Hepatocyte (in vitro differentiated cells): Measurements from ENCODE around the gene COPZ2. TPM values are rescaled to one million over a fixed set of nuclear protein-coding genes. Genes with fewer than 3 reads are reported as not detected.

Source experiments
- DNase-seq: peaks from one replicate; pipeline ENCODE4 v3.0.0-alpha.2; 2016; ENCODE audit warnings: low spot score
- H2AFZ ChIP-seq: fragments of 200-600 bp; sonication (generic); 2 replicates; pipeline ENCODE4 v1.6.0; 2016; ENCODE audit warnings: antibody characterized with exemption, mild to moderate bottlenecking
- H3K27ac ChIP-seq: fragments of 200-600 bp; sonication (generic); 2 replicates; pipeline ENCODE4 v1.5.1; 2016; ENCODE audit warnings: mild to moderate bottlenecking
- H3K27me3 ChIP-seq: fragments of 200-600 bp; sonication (generic); 2 replicates; pipeline ENCODE4 v1.6.1; 2016
- H3K36me3 ChIP-seq: fragments of 200-600 bp; sonication (generic); replicated peaks from 2 replicates; pipeline ENCODE4 v1.5.1; 2016; ENCODE audit warnings: low read depth; ENCODE audit not compliant: insufficient read depth
- H3K4me1 ChIP-seq: fragments of 200-600 bp; sonication (generic); 2 replicates; pipeline ENCODE4 v1.5.1; 2016; ENCODE audit warnings: mild to moderate bottlenecking, moderate library complexity; ENCODE audit not compliant: insufficient read depth
- H3K4me2 ChIP-seq: fragments of 200-600 bp; sonication (generic); 2 replicates; pipeline ENCODE4 v1.6.0; 2016
- H3K4me3 ChIP-seq: fragments of 200-600 bp; sonication (generic); 2 replicates; pipeline ENCODE4 v1.5.1; 2016; ENCODE audit warnings: mild to moderate bottlenecking
- H3K79me2 ChIP-seq: fragments of 200-600 bp; sonication (generic); 2 replicates; pipeline ENCODE4 v1.6.0; 2017; ENCODE audit warnings: mild to moderate bottlenecking
- H3K9me2 ChIP-seq: fragments of 200-600 bp; sonication (generic); replicated peaks from 2 replicates; pipeline ENCODE4 v1.6.0; 2017; ENCODE audit warnings: mild to moderate bottlenecking; ENCODE audit not compliant: insufficient read depth
- H3K9me3 ChIP-seq: fragments of 200-600 bp; sonication (generic); 2 replicates; pipeline ENCODE4 v1.5.1; 2016; ENCODE audit warnings: low read depth, mild to moderate bottlenecking
- H4K20me1 ChIP-seq: fragments of 200-600 bp; sonication (generic); 2 replicates; pipeline ENCODE4 v1.6.0; 2016; ENCODE audit warnings: mild to moderate bottlenecking; ENCODE audit not compliant: insufficient read depth, poor library complexity, severe bottlenecking
- EZH2 ChIP-seq: fragments of 200-600 bp; sonication (generic); IDR thresholded peaks from 2 replicates; pipeline ENCODE4 v1.6.1; 2016; ENCODE audit warnings: antibody characterized with exemption, mild to moderate bottlenecking, borderline replicate concordance
- EZH2phosphoT487 ChIP-seq: fragments of 200-600 bp; sonication (generic); IDR thresholded peaks from one replicate; pipeline ENCODE4 v1.6.1; 2018; ENCODE audit warnings: antibody characterized with exemption, mild to moderate bottlenecking, low read depth, moderate library complexity; ENCODE audit not compliant: unreplicated experiment, severe bottlenecking
- WGBS: methylation state at CpG from one replicate; pipeline ENCODE4 v1.1.6; 2016; ENCODE audit warnings: low lambda C conversion rate; ENCODE audit errors: missing lambda C conversion rate; 5-methylcytosine and 5-hydroxymethylcytosine counted together
- polyA plus RNA-seq: library from polyadenylated mRNA; unstranded; fragments of >200 nt; fragmentation: Nextera tagmentation; extraction: Ambion mirVana; gene quantifications from 2 replicates; pipeline ENCODE4 v1.2.1, GENCODE V29; 2016
- total RNA-seq: library from RNA; depleted of rRNA; stranded (reverse); fragments of >200 nt; gene quantifications from 2 replicates; pipeline ENCODE4 v1.2.3, GENCODE V29; 2014
- TF ChIP-seq, protein P1 (sequence below): fragments of 200-600 bp; sonication (generic); IDR thresholded peaks from 2 replicates; pipeline ENCODE4 v1.5.1; 2016; ENCODE audit warnings: antibody characterized with exemption, mild to moderate bottlenecking; ENCODE audit not compliant: poor library complexity

The COPZ2 gene
- total and polyA plus RNA-seq, 2 experiments from 2014 or later: 36.0 to 139 TPM

DNA sequence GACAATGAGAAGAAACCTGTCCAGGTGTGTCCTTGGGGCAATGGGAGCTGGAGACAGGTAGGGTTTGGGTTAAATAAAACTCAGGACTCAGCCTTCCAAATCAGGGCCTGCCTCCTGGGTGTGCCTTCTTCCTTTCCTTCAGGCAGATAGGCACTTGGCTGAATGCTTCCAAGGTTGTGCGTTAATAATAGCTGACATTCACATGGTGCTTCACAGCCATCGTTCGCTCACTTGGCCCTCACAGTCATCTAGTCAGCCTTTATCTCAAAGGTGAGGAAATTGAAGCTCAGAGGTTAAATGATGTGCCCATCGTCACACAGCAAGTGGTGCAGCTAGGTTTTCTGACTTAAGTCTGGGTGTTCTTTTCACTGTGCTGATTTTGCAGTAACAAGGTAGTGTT lies 20.0 kb upstream of the COPZ2 start:
- Histone ChIP-seq H3K27ac (no peak overlapping the region), H3K27me3 (no peaks in the 10 kb centered on the region), H3K9me2 (no peaks in the 10 kb centered on the region), H3K36me3 (no peaks in the 10 kb centered on the region), H2AFZ (no peak overlapping the region), H3K79me2 (peaks cover 47% of the 10 kb centered on the region), H3K4me3 (no peak overlapping the region), H3K4me2 (no peak overlapping the region), H3K4me1 (peaks cover 29% of the 10 kb centered on the region), H3K9me3 (no peaks in the 10 kb centered on the region), H4K20me1 (peaks cover 36% of the 10 kb centered on the region)
- TF ChIP-seq EZH2 (no peak), EZH2phosphoT487 (no peak)
- TF ChIP-seq, protein P1, sequence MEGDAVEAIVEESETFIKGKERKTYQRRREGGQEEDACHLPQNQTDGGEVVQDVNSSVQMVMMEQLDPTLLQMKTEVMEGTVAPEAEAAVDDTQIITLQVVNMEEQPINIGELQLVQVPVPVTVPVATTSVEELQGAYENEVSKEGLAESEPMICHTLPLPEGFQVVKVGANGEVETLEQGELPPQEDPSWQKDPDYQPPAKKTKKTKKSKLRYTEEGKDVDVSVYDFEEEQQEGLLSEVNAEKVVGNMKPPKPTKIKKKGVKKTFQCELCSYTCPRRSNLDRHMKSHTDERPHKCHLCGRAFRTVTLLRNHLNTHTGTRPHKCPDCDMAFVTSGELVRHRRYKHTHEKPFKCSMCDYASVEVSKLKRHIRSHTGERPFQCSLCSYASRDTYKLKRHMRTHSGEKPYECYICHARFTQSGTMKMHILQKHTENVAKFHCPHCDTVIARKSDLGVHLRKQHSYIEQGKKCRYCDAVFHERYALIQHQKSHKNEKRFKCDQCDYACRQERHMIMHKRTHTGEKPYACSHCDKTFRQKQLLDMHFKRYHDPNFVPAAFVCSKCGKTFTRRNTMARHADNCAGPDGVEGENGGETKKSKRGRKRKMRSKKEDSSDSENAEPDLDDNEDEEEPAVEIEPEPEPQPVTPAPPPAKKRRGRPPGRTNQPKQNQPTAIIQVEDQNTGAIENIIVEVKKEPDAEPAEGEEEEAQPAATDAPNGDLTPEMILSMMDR: no peak
- 89% methylated on average over 4 of the region's 4 CpGs for WGBS
- DNase-seq: no peak

DNA sequence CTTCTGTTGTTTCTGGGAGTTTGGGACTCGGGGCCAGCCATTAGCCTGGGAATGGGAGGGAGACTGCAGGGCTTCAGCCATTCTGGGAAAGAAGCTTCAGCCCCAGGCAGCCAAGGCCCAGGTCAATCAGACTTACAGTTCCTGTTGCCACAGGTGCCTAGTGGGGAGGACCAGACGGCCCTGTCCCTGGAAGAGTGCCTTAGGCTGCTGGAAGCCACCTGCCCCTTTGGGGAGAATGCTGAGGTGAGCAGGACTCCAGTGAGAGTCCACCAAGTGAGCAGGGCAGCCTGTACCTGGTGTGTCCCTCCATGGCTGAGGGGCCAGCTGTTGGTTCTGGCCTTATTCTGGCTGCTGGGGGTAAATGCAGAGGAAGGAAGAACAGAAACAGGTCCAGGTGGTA lies 19.3 kb upstream of the COPZ2 start:
- H3K27me3 ChIP-seq: no peaks in the 10 kb centered on the region
- H3K4me3 ChIP-seq: no peak overlapping the region
- no peaks in the 10 kb centered on the region for H3K36me3 ChIP-seq
- H3K79me2 ChIP-seq: peaks cover 54% of the 10 kb centered on the region
- H3K9me3 ChIP-seq: no peaks in the 10 kb centered on the region
- no peak for DNase-seq
- H3K9me2 ChIP-seq: no peaks in the 10 kb centered on the region
- no peak overlapping the region for H3K27ac ChIP-seq
- TF ChIP-seq, protein P1: no peak
- TF ChIP-seq EZH2 (no peak), EZH2phosphoT487 (no peak)
- peaks cover 43% of the 10 kb centered on the region for H4K20me1 ChIP-seq
- H3K4me2 ChIP-seq: no peak overlapping the region
- H2AFZ ChIP-seq: no peak overlapping the region
- 94% methylated on average over 2 of the region's 2 CpGs for WGBS
- peaks cover 37% of the 10 kb centered on the region for H3K4me1 ChIP-seq

DNA sequence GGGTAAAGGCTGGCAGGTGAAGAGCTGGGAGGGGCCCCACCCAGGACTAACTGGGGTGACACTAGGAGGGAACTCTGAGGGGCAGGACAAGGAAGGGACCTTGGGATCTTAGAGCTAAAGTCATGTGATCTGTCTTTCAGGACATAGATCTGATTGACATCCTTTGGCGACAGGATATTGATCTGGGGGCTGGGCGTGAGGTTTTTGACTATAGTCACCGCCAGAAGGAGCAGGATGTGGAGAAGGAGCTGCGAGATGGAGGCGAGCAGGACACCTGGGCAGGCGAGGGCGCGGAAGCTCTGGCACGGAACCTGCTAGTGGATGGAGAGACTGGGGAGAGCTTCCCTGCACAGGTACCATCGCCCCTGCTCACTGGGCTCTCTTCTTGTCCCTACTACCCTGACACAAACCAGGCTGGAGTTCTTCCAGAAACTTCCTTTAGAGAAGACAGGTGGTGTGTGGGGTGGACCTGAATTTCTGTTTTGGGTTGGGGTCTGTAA lies 18.7 kb upstream of the COPZ2 start:
- Histone ChIP-seq H3K4me1 (peaks cover 40% of the 10 kb centered on the region), H3K27me3 (no peaks in the 10 kb centered on the region), H3K79me2 (peaks cover 57% of the 10 kb centered on the region), H2AFZ (no peak overlapping the region), H3K4me3 (no peak overlapping the region), H3K36me3 (no peaks in the 10 kb centered on the region), H3K9me2 (no peaks in the 10 kb centered on the region), H3K9me3 (no peaks in the 10 kb centered on the region), H4K20me1 (peaks cover 43% of the 10 kb centered on the region), H3K4me2 (peak overlapping the region; percentile 80), H3K27ac (peak overlapping the region; percentile 48)
- WGBS: 99% methylated on average over 10 of the region's 10 CpGs
- no peak for DNase-seq
- TF ChIP-seq, protein P1: no peak
- no peak for TF ChIP-seq EZH2
- TF ChIP-seq EZH2phosphoT487: no peak
